Measurements from ENCODE around the gene CMAS.
"Not testable (repeated sequence)": the region's sequence is repeated elsewhere in the genome, so short reads cannot be mapped to it uniquely, and the experiment has no call there.

The CMAS gene

DNA sequence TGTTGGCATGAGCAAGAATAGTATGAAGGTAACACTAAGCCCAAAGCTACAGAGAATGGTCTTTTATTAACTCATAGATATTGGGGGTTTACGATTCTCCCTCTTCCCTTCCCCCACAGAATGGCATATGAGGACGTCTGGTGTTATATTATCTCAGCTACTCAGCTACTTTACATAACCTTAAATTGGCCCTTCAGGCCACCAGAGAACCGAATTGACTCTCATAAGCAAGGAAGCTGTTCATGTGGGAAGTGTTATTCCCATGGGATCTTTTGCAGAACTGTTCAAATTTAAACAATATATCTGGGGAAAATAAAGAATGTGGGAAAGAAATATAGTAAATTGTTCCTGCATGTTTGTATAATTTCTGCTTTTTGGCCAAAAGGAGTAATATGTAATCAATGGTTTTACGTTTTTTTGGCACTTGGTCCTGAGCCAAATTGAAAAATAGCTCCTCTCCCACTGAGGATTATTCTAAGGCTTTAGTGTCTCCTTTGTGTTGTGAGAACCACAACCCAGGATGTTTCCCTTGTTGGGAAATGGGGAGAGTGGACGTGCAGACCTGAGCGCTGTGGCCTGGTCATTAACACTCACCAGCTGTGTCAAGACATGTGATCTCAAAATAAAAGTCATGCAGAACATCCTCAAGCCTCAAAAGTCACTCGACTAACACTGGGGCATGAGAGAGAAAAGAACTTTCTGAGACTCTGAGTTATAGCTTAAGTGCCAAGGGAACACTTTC lies 31.8 kb upstream of the CMAS start:
- TF ChIP-seq, protein P1, sequence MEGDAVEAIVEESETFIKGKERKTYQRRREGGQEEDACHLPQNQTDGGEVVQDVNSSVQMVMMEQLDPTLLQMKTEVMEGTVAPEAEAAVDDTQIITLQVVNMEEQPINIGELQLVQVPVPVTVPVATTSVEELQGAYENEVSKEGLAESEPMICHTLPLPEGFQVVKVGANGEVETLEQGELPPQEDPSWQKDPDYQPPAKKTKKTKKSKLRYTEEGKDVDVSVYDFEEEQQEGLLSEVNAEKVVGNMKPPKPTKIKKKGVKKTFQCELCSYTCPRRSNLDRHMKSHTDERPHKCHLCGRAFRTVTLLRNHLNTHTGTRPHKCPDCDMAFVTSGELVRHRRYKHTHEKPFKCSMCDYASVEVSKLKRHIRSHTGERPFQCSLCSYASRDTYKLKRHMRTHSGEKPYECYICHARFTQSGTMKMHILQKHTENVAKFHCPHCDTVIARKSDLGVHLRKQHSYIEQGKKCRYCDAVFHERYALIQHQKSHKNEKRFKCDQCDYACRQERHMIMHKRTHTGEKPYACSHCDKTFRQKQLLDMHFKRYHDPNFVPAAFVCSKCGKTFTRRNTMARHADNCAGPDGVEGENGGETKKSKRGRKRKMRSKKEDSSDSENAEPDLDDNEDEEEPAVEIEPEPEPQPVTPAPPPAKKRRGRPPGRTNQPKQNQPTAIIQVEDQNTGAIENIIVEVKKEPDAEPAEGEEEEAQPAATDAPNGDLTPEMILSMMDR (IDR thresholded peaks at IDR 0.05; ENCODE audit: control extremely low read depth, extremely low read depth, low read depth, missing control alignments), result no peak

DNA sequence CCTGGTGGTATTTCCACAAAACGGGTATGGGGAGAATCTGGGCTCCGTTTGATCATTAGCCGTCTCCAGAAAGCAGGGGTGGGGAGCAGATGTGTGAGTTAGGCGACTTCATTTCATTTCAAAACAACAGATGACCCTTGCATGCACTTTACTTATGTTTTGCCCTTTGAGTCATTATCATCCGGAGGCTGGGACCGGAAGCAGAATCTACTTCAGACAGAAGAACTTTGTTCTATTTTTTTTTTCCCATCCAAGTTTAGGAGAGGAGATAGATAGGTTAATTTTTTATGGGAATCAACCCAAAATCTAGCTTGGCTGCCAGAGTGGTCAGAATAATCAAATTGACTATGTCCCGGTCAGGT lies 31.3 kb upstream of the CMAS start:
- CTCF ChIA-PET, result interaction anchor here (1.0 to 1.4 kb wide), 2 partner anchors 16 to 334 kb away, joined by 3 read pairs; no protein-coding TSS in a partner anchor
- TF ChIP-seq, protein P1 (IDR thresholded peaks at IDR 0.05; ENCODE audit: control extremely low read depth, extremely low read depth, low read depth, missing control alignments), result no peak
- no peak for DNase-seq (ENCODE audit: extremely low spot score)
- POLR2A ChIA-PET, result no interaction called here

More for the DNA sequence above, 31.8 kb upstream of the CMAS start:
- POLR2A ChIA-PET, result no interaction called here
- CTCF ChIA-PET, result interaction anchor here (1.0 to 1.4 kb wide), 4 partner anchors 8 to 333 kb away, joined by 3 read pairs; no protein-coding TSS in a partner anchor
- DNase-seq (ENCODE audit: extremely low spot score), result no peak

DNA sequence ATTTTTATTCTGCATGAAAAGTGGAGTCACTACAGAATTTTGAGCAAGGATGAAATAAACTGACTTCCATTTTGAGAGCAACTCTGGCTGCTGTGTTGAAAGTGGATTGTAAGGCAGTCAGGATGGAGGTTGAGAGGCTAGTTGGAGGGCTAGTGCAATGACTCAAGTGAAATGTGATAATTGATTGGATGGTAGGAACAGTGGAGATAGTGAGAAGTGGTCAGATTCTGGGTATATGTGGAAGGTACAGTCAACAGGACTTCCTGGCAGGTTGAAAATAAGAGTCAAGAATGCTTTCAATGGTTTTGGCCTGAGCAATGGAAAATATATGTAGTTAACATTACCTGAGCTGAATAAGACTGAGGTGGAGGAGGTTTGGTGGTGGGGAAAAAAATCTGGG lies 29.0 kb upstream of the CMAS start:
- TF ChIP-seq, protein P1 (IDR thresholded peaks at IDR 0.05; ENCODE audit: control extremely low read depth, extremely low read depth, low read depth, missing control alignments), result no peak
- CTCF ChIA-PET, result interaction anchor here (1.0 to 2.1 kb wide), 4 partner anchors 8 to 328 kb away, joined by 3 to 25 read pairs (median 5); no protein-coding TSS in a partner anchor
- POLR2A ChIA-PET, result no interaction called here
- DNase-seq (ENCODE audit: extremely low spot score), result no peak

DNA sequence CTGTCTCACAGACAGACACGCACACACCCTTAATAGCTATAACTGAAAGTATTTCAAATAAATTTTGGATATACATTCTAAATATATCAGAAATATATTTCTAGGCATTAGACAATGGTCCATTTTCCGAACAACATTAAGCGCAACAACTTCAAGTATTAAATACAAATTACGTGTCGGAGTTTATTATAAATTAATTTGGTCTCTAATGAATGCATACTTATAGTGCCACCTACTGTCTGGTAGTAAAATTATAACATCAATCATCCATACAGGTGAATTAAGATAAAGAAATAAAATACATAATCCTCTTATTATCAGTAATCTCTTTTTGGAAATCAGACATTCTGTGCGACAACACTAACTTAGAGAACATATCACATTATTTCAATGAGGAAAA lies 27.2 kb upstream of the CMAS start:
- ChIA-PET POLR2A (no interaction called here), CTCF (interaction anchor here (0.8 to 2.1 kb wide), 7 partner anchors 27 to 440 kb away, joined by 3 to 25 read pairs (median 5); partner anchors contain the start of gene CMAS)
- peak; percentile 10 for DNase-seq (ENCODE audit: extremely low spot score)
- TF ChIP-seq, protein P1 (IDR thresholded peaks at IDR 0.05; ENCODE audit: control extremely low read depth, extremely low read depth, low read depth, missing control alignments), result peak; percentile 39

DNA sequence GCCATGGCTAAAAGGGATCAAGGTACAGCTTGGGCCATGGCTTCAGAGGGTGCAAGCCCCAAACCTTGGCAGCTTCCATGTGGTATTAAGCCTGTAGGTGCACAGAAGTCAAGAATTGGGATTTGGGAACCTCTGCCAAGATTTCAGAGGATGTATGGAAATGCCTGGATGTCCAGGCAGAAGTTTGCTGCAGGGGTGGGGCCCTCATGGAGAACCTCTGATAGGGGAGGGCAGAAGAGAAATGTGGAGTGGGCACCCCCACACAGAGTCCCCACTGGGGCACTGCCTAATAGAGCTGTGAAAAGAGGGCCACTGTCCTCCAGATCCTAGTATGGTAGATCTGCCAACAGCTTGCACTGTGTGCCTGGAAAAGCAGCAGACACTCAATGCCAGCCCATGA lies 22.5 kb upstream of the CMAS start:
- CTCF ChIA-PET, result interaction anchor here (1.2 kb wide), 1 partner anchor 9 kb away, joined by 3 read pairs; no protein-coding TSS in a partner anchor
- POLR2A ChIA-PET; DNase-seq (ENCODE audit: extremely low spot score): not testable (repeated sequence)

DNA sequence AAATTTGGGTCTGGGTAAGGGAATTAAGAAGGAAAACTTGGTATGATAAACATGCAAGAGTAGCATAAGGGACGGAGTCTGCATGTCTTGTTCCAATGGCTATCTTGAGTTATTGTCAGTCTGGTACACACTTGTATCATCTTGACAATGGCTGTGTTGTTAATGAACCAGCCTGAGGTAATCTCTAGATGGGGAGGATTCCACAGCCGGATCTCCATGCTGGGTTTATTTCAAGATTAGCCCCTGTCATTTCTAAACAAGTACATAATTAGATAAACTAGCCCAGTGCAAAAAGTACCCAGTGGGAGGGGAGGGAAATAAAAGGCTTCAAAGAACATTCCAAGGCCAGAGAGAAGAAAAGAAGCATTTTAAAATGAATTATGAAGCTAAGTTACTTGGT lies 16.5 kb upstream of the CMAS start:
- TF ChIP-seq, protein P1 (IDR thresholded peaks at IDR 0.05; ENCODE audit: control extremely low read depth, extremely low read depth, low read depth, missing control alignments), result no peak
- no peak for DNase-seq (ENCODE audit: extremely low spot score)
- ChIA-PET CTCF (no interaction called here), POLR2A (no interaction called here)

DNA sequence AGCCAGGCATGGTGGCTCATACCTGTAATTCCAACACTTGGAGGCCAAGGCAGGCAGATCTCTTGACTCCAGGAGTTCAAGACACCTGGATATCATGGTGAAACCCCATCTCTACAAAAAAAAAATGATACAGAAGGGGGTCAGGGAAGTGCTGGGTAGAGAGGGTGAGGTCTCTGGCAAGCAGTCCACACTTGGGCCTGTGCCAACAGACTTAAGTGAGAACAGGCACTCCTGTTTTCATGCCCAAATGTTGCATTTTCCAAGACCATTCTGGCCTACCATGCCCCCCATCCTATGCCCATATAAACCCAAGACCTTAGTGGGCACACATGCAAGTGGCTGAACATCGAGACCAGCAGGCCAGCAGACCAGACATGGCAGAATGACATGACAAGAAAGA lies 16.0 kb upstream of the CMAS start:
- TF ChIP-seq, protein P1 (IDR thresholded peaks at IDR 0.05; ENCODE audit: control extremely low read depth, extremely low read depth, low read depth, missing control alignments), result no peak
- CTCF ChIA-PET, result interaction anchor here (1.5 kb wide), 1 partner anchor 16 kb away, joined by 3 read pairs; no protein-coding TSS in a partner anchor
- POLR2A ChIA-PET, result no interaction called here
- DNase-seq (ENCODE audit: extremely low spot score), result no peak
